Ishikawa (cell line): ENCODE results near the gene ZRANB3.

Experiments used
- CEBPB ChIP-seq: IDR thresholded peaks from 2 replicates; pipeline ENCODE4 v1.6.1; 2012
- CREB1 ChIP-seq: IDR thresholded peaks from 2 replicates; pipeline ENCODE4 v1.6.1; 2012; ENCODE audit warnings: low read depth
- EGR1 ChIP-seq: IDR thresholded peaks from 2 replicates; pipeline ENCODE4 v1.6.1; 2012
- EP300 ChIP-seq: IDR thresholded peaks from 2 replicates; pipeline ENCODE4 v1.6.1; 2012; ENCODE audit warnings: borderline replicate concordance
- FOXM1 ChIP-seq: IDR thresholded peaks from 2 replicates; pipeline ENCODE4 v1.6.1; 2012; ENCODE audit warnings: low read depth, borderline replicate concordance
- MAX ChIP-seq: IDR thresholded peaks from 2 replicates; pipeline ENCODE4 v1.6.1; 2012
- NFIC ChIP-seq: IDR thresholded peaks from 2 replicates; pipeline ENCODE4 v1.6.1; 2012
- RAD21 ChIP-seq: IDR thresholded peaks from 2 replicates; pipeline ENCODE4 v1.6.1; 2012; ENCODE audit warnings: low read depth
- REST ChIP-seq: IDR thresholded peaks from 2 replicates; pipeline ENCODE4 v1.6.1; 2012; ENCODE audit warnings: low read depth, mild to moderate bottlenecking
- TAF1 ChIP-seq: IDR thresholded peaks from 2 replicates; pipeline ENCODE4 v1.6.1; 2012; ENCODE audit warnings: low read depth, mild to moderate bottlenecking
- TCF12 ChIP-seq: IDR thresholded peaks from 2 replicates; pipeline ENCODE4 v1.6.1; 2012; ENCODE audit warnings: low read depth
- TEAD4 ChIP-seq: IDR thresholded peaks from 2 replicates; pipeline ENCODE4 v1.6.1; 2012
- USF1 ChIP-seq: IDR thresholded peaks from 2 replicates; pipeline ENCODE4 v1.6.1; 2012
- YY1 ChIP-seq: IDR thresholded peaks from 2 replicates; pipeline ENCODE4 v1.6.1; 2012; ENCODE audit warnings: low read depth
- ZBTB7A ChIP-seq: IDR thresholded peaks from 2 replicates; pipeline ENCODE4 v1.6.1; 2012; ENCODE audit warnings: low read depth

The ZRANB3 gene

GRCh38 chr2:135285391-135285790 lies 245.6 kb downstream of the ZRANB3 start:
- TF ChIP-seq FOXM1 (no peak), YY1 (no peak), TAF1 (no peak), RAD21 (no peak), ZBTB7A (no peak), CEBPB (no peak), EP300 (no peak), TCF12 (no peak), CREB1 (no peak), USF1 (no peak), EGR1 (no peak), NFIC (no peak), MAX (no peak), REST (no peak)

- TF ChIP-seq RAD21 (no peak), TAF1 (no peak), EP300 (no peak), CEBPB (no peak), USF1 (no peak), MAX (no peak), TCF12 (no peak), ZBTB7A (no peak), NFIC (no peak), FOXM1 (no peak), EGR1 (no peak), REST (no peak), CREB1 (no peak), YY1 (no peak), TEAD4 (no peak)
Observed at GRCh38 chr2:135281379-135281778, 249.6 kb downstream of the ZRANB3 start.

DNA sequence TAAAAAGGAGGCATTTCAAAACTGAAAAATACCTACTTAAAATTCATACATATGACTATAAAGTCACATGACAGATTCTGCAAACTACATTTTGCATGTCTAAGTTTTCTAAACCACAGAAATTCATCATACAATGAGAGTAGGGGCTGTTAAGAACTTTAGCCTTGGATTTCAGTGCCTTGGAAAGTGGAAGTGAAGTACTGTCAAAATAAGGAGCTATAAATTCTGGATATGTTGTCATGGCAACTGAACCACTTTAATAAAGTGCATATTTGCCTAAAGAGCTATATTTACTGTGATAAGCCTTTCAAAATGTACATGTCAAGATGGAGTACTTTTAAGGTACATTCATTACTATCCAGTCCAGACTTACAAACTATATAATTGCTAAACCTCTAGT lies 251.8 kb downstream of the ZRANB3 start:
- no peak for TF ChIP-seq TEAD4
- no peak for TF ChIP-seq REST

DNA sequence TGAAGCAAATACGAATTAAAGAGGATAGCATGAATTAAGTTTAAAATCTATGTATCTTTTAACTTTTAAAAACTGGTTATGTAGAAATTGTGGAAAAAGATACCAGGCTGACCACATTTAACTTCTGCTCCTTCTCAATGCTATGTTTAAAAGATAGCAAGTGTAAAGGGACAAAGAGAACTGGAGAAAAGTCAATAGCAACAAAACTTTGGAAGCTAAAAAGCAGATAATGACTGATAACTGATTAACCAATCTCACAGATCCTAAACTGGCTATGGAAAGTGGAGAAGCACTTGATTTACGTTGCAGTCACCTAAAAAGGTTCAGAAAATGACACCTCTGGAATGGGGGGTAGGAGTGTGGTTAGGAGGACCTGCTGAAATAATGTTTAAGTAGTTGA lies 254.5 kb downstream of the ZRANB3 start:
- no peak for TF ChIP-seq USF1

GRCh38 chr2:135271006-135271405 lies 260.0 kb downstream of the ZRANB3 start:
- TF ChIP-seq TAF1 = no peak
- no peak for TF ChIP-seq MAX
- no peak for TF ChIP-seq CREB1
- no peak for TF ChIP-seq USF1
